Activated CD8-positive, alpha-beta memory T cell treated with anti-CD3 and anti-CD28 coated beads for 4 hours (primary cell): ENCODE measurements around the gene MAP7.
A peak's percentile ranks its signal among the peaks of the same experiment; 100 is the strongest.
"Not testable (repeated sequence)": the region's sequence is repeated elsewhere in the genome, so short reads cannot be mapped to it uniquely, and the experiment has no call there.

Source experiments
- DNase-seq, 2 donors: peaks; one replicate each; pipeline ENCODE4 v3.0.0-alpha.2; 2020; ENCODE audit warnings: low read depth in 2 of 2

Gene MAP7

DNA sequence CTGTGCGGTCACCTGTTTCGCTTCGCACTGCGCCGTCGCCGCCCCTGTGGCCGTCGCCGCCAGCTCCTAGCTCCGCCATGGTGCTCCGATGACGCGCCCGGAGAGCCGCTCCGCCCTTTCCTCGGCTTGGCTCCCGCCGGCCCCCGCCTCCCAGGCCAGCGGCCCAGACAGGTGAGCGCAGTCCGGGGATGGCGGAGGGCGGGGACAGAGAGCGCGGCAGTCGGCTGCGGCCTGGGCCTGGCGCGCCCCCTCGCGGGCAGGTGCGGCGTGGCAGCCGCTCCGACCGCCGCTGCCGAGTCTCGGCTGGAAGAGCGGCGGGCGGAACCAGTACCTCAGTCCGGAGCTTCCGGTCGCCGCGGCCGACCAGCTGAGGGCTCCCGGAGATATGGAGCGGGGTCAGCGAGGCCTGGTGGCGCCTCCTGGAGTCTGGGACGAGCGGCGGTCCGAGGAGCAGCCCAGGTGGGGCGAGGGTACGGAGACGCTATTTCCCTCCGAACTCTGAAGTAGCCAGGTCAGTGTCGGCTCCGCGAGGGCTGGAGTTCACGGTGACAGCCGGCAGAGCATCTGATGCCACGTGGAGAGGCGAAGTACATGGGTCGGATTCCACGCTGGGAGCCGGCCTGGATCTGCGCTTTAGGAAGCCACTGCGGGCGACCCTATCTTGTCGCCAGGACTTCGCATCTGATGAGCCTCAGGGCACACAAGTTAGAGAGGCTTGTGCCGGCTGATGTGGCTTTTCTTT is at the start of gene MAP7:
Gene MAP7, minus strand, starts transcription at position 93 of the 742 bp plus-strand sequence. Its CDS starts 14 bp downstream, at position 79.
- DNase-seq: peak; percentile 23 to 24

DNA sequence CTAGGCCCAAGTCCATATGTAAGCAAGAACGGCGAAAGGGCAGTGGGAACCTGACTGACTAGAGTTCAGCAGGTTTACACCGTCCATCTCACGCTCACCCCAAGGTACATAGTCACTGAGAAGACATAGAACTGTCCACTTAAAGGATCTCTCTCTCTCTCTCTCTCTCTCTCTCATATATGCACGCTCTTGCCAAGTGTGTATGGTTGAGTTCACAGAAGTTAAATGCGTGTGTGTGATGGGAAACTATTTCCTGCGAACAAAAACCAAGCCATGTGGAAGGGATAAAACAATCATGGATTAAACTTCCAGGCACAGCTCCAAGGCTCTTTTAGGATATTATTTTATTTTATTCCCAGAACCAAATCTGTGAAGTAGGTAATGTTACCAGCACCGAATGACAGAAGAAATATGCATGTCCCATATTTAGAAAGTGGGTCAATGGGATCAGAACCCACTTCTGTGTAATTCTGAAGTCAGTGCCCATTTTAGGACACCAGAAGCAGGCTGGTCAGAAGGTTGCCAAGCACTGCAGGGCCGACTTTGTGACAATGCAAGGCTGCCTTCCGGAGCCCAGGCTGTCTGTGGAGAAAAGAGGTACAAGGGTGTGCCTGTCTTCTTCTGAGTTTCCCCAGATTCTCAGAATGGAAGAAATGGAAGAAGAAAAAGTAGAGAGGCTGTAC is 49.2 kb upstream of the MAP7 start:
- no peak for DNase-seq

GRCh38 chr6:136598048-136598447 is 47.8 kb upstream of the MAP7 start:
- DNase-seq: no peak

DNA sequence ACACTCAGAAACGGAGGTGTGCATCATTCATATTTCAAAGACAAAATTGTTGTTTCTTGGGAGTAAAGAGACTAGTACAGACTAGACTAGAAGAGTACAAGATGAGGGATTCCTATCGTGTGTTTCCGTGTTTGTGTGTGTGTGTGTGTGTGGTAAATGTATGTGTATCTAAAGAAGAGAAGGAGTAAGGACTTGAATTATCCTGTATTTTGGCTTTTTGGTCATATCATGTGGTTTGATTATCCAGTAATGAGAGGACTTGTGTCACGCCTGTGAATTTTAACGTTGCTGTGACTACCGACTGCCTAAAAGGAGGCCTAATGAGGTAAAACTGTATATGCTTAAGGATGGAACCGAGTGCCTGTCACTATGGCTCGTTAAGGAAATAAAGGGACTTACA is 44.4 kb upstream of the MAP7 start:
- DNase-seq: no peak

- DNase-seq: peak in 1 of 2 donors; percentile 5
Observed at GRCh38 chr6:136593748-136594490, 43.7 kb upstream of the MAP7 start.

DNA sequence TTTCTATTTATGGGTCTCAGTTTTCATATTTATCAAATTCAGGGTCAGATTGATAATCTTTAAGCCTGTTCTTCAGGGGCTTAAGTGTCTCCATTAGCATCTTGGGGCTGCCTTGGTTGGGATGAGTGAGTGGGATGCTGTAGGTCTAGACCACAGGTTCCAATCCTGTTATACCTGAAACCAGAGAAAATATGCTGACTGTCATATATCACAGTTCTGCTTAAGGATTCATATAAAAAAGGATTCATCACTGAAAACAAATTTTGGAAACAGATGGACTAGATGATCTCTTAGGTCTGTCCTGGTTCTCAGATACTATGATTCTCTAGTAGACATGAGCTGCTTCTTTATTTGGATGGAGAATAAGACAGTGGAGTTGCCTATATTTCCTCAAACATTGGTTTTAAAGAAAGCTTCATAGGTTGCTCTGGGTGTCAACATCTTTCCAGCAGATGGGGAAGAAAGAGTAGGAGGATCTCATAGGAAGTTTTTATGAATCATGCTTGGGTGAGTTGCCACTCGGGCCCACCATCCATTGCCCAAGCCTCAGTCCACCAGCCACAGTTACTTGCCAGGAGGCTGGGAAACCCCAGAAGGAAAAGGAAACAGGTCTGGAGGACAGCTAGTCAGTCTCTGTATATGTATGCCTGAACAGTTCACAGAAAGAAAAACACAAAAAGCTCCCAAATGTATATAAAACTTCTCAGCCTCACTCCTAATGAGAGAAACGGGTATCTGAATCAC is 42.9 kb upstream of the MAP7 start:
- DNase-seq: no peak

DNA sequence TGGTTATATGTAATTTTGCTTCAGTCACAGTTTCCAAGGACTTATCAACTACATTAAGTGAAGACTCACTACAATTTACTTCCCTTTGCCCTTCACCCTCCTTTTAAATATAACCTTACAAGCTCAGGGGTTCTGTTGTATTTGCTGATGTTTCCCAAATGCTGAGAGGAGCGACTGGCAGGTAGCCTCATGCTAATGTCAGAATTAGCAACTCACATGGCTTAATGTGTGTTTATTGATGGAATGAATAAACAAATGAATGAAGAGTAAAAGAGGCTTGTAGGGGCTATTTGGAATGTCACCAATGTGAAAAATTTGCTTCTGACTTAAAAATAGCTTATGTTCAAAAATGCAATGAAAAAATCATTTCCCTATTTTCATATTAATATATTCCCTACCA is 41.4 kb upstream of the MAP7 start:
- DNase-seq: no peak

- not testable (repeated sequence) for DNase-seq
Observed at GRCh38 chr6:136590846-136591245, 40.6 kb upstream of the MAP7 start.

DNA sequence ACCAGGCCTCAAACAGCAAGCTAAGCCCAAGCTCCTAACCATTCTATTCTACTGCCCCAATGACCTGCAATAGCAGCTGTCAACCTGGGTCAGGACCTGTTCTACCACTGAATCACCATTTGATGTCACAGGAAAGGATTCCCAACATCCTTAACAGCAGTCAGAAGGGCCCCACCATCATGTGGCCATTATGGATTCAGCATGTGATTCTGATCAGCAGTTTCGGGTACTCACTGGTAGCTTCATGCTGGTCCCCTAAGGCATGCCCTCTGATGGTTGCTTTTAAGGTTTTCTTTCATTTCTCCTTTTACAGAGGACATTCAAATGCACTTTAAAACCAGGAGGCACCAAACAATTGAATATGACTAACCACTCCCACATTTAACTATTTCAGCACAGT is 37.3 kb upstream of the MAP7 start:
- DNase-seq: no peak

DNA sequence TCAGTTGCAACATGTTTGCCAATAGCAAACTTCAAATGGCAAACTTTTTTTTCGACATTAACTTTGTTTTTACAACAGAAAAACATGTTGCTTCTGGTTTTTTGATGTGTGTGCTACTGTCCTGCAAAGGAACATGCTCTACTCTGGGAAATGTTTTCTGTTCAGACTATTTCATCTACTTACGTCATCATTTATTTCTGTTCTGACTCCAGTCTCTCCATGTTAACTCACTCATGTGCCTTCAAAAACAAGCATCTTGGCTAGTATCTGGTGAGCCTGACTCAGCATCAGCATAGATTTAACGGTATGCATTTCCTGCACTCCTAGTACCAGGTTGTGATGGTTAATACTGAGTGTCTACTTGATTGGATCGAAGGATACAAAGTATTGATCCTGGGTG is 36.1 kb upstream of the MAP7 start:
- no peak for DNase-seq

DNA sequence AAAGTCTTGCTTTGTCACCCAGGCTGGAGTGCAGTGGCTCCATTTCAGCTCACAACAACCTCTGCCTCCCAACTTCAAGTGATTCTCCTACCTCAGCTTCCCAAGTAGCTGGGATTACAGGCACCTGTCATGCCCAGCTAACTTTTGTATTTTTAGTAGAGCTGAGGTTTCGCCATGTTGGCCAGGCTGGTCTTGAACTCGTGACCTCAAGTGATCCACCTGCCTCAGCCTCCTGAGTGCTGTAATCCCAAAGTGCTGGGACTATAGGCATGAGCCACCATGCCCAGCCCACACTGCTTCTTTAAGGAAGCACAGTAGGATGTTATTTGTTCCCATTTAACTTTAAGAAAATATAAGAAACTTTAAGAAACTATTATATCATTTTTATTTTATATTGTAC is 35.3 kb upstream of the MAP7 start:
- not testable (repeated sequence) for DNase-seq

DNA sequence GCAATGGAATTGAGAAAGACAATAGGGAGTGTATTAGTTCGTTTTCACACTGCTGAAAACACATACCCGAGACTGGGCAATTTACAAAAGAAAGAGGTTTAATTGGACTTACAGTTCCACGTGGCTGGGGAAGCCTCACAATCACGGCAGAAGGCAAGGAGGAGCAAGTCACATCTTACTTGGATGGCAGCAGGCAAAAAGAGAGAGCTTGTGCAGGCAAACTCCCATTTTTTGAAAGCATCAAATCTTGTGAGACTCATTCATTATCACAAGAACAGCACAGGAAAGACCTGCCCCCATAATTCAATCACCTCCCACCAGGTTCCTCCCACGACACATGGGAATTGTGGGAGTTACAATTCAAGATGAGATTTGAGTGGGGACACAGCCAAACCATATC is 34.1 kb upstream of the MAP7 start:
- DNase-seq: not testable (repeated sequence)

GRCh38 chr6:136582711-136583471 is 32.7 kb upstream of the MAP7 start:
- no peak for DNase-seq

GRCh38 chr6:136579800-136580199 is 29.6 kb upstream of the MAP7 start:
- DNase-seq: no peak

GRCh38 chr6:136576821-136577220 is 26.6 kb upstream of the MAP7 start:
- DNase-seq: no peak

GRCh38 chr6:136571496-136571895 is 21.3 kb upstream of the MAP7 start:
- DNase-seq: no peak

- no peak for DNase-seq
Observed at GRCh38 chr6:136571065-136571464, 20.8 kb upstream of the MAP7 start.

GRCh38 chr6:136568129-136568528 is 17.9 kb upstream of the MAP7 start:
- no peak for DNase-seq

DNA sequence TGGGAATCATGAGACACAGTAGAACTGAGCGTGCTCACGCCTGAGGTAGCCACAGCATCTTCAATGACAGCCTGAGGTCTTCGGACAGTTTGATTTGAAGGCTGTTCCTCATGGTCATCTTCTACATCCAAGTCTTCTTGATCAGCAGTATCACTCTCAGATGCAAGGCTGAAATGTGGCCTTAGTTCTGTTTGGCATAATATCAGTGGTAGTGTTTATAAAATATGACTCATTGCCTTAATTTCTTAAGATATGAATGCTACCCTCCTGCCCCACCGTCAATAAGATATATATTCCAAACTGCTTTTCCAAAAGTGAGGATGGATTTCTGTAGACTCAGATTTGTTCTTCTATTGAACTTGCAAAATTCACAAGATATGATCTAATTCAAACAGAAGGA is 17.5 kb upstream of the MAP7 start:
- no peak for DNase-seq

- no peak for DNase-seq
Observed at GRCh38 chr6:136566851-136567250, 16.6 kb upstream of the MAP7 start.

DNA sequence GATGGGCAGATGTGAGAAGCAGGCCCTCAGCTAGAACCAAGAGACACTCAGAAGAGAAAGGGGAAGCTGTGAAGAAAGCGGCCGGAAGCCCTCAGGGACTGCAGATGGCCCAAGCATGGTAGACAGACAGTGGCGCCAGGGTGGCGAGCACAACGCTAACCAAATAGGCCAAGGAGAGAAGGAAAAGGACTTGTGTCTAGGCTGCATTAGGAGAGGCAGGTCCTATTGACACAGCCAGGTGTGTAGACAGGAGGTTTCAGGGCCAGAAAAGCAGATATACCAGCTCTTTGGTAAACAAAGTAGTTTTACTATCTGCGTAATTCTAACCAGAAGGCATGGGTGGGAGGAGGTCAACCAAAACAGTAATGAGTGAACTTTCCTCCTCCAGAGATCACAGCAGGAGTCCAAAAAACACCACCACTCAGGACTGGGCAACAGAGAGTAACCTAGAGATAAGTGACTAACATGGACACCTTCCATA is 15.8 kb upstream of the MAP7 start:
- no peak for DNase-seq
